SK-N-MC (cell line): Measurements from ENCODE around the gene CACNA2D4.

ENCODE experiments used
- EZH2 ChIP-seq: fragments of 200-600 bp; sonication (generic); IDR thresholded peaks from one replicate; pipeline ENCODE4 v1.6.1; 2017; ENCODE audit warnings: antibody characterized with exemption
- POLR2AphosphoS5 ChIP-seq: IDR thresholded peaks from 2 replicates; pipeline ENCODE4 v1.6.1; 2012; ENCODE audit warnings: mild to moderate bottlenecking, low read depth, low read length, borderline replicate concordance

GRCh38 chr12:1744932-1745331 is 173.5 kb downstream of the CACNA2D4 start:
- no peak for TF ChIP-seq EZH2
- TF ChIP-seq POLR2AphosphoS5, result no peak
